Right lobe of liver (tissue), 6 donors: ENCODE data around the gene TOR3A. TPM values are rescaled to one million over a fixed set of nuclear protein-coding genes. Genes with fewer than 3 reads are reported as not detected.

Source experiments
- ATAC-seq, 4 donors: fragments of 200-7000 bp; cut with Tn5 transposase; one replicate each; pipeline ENCODE4 v1.9.1; 2020; ENCODE audit warnings: mild to moderate bottlenecking in 4 of 4, moderate library complexity in 4 of 4
- DNase-seq, 3 donors: peaks; one replicate each; pipeline ENCODE4 v3.0.0-alpha.2; 2020
- H3K27ac ChIP-seq, 3 donors: fragments of 200-600 bp; one replicate each; pipeline ENCODE4 v1.8.0; 2022
- H3K27me3 ChIP-seq, 2 donors: fragments of 200-600 bp; one replicate each; pipeline ENCODE4 v1.8.0; 2022
- H3K36me3 ChIP-seq, 4 donors: fragments of 200-600 bp; sonication (generic) in 1 of 4; one replicate each; pipeline versions ENCODE4 v1.5.1 to v1.8.0; 2017 to 2022; ENCODE audit warnings: control low read depth in 1 of 4
- H3K4me1 ChIP-seq, 4 donors: fragments of 200-600 bp; sonication (generic) in 1 of 4; one replicate each; pipeline versions ENCODE4 v1.5.1 to v1.8.0; 2017 to 2022; ENCODE audit warnings: control low read depth in 1 of 4
- H3K4me3 ChIP-seq, 3 donors: fragments of 200-600 bp; one replicate each; pipeline ENCODE4 v1.8.0; 2022
- H3K9me3 ChIP-seq, 4 donors: fragments of 200-600 bp; sonication (generic) in 1 of 4; one replicate each; pipeline versions ENCODE4 v1.5.1 to v1.8.0; 2017 to 2022; ENCODE audit warnings: control low read depth in 1 of 4
- CTCF ChIP-seq, 4 donors: fragments of 200-600 bp in 3 of 4; fragments of 450-650 bp in 1 of 4; IDR thresholded peaks; one replicate each; pipeline versions ENCODE4 v1.5.1 to v1.8.0; 2016 to 2022; ENCODE audit warnings: antibody characterized with exemption in 4 of 4, mild to moderate bottlenecking in 2 of 4
- POLR2A ChIP-seq: fragments of 450-650 bp; IDR thresholded peaks from one replicate; pipeline ENCODE4 v1.6.1; 2017; ENCODE audit warnings: antibody characterized with exemption, mild to moderate bottlenecking
- WGBS: methylation state at CpG from one replicate; pipeline ENCODE4 v1.1.6; 2018; ENCODE audit warnings: low coverage, low lambda C conversion rate; ENCODE audit not compliant: insufficient coverage; ENCODE audit errors: missing lambda C conversion rate; 5-methylcytosine and 5-hydroxymethylcytosine counted together
- intact Hi-C, 2 donors: fragments of 100-400 bp; cut with DNase I; formaldehyde crosslinking; loops; one replicate each; pipeline versions ENCODE4 v1.11.2 to v1.14.1; 2022
- total RNA-seq, 6 experiments: library from RNA; depleted of rRNA in 2 of 6; stranded (reverse); fragments of >200 nt in 2 of 6; fragmentation: NEBNext Ultra II Directional in 3 of 6; extraction: Animal tissue kit (Norgen Biotek cat#: 25700) in 3 of 6; gene quantifications; one replicate each; pipeline versions ENCODE4 v1.1.0 to v1.2.4, GENCODE V29; 2016 to 2023
- donor health status: DM: no; HTN: yes; CAD: no.
- donor health status: DM: no; HTN: no; CAD: no.
- donor health status: DM: no; HTN: no; CAD: no.
- donor health status: DM: no; HTN: yes; CAD: no.
- donor health status: DM: no; HTN: yes; CAD: no.

TOR3A gene
- total RNA-seq, 6 experiments from 2014 or later = 4.7 to 52.8 (median 13.1) TPM

DNA sequence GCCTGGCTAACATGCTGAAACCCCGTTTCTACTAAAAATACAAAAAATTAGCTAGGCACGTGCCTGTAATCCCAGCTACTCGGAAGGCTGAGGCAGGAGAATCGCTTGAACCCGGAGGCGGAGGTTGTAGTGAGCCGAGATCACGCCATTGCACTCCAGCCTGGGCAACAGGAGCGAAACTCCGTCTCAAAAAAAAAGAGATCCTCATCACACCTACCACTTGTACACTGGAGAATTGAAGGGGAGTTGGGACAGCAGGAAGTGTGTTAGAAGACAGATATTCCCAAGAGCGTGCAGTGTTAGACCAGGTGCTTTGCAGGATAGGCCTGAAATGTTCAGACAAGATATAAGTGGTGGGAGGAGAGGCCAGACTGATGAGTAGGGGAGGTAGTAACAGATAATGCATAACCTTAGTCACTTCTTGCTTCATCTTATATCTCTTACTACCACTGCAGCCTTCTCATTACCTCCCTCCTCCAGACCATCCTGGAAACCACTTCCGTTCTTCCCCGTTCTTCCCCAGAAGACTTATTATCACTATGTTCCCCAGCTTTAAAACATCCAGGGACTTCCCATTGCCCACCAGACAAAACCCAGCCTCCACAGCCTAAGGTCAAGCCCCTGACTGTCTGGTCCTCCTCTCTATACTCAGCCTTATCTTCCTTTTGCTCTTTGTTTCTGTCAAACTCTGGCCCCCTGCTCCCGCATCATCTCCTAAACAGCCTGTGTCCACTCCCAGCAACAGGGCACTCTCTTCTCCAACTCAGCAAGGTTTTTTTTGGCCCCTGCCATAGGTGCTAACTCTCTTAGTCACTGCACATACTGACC, 34.8 kb upstream of the TOR3A start:
- H3K27me3 ChIP-seq = no peaks in the 10 kb centered on the region
- intact Hi-C loops = no loop called here
- TF ChIP-seq CTCF (IDR thresholded peaks at IDR 0.05) (no peak), POLR2A (no peak)
- H3K27ac ChIP-seq = no peak overlapping the region
- WGBS = 78% methylated on average over 4 of the region's 14 CpGs
- no peaks in the 10 kb centered on the region for H3K9me3 ChIP-seq
- peaks cover 0 to 2% (median 0%) of the 10 kb centered on the region in 4 donors for H3K36me3 ChIP-seq
- no peak overlapping the region for H3K4me3 ChIP-seq
- H3K4me1 ChIP-seq = no peaks in the 10 kb centered on the region
- DNase-seq = no peak
- peak in 1 of 4 donors; percentile 28 for ATAC-seq

DNA sequence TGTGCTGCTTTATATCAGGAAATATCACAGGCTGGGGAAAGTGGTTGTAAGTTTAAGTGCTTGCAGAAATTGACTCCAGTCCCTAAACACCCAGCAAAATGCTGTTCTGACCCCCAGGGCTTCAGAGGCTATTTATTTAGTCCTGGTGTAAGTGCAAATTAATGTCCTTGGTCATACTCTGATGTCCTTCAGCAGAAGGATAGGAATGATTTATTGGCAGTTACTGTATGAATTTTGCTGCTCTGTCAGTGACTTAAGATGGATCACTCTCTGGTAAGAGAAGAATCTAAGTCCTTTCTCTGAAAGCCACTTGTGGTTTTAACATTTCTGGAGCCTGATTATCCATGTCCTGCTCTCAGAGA, 34.3 kb upstream of the TOR3A start:
- intact Hi-C loops = no loop called here
- no peaks in the 10 kb centered on the region for H3K4me1 ChIP-seq
- no peaks in the 10 kb centered on the region for H3K27me3 ChIP-seq
- H3K27ac ChIP-seq = no peak overlapping the region
- ATAC-seq (no peak), DNase-seq (no peak)
- TF ChIP-seq POLR2A = no peak
- no peak for TF ChIP-seq CTCF (IDR thresholded peaks at IDR 0.05)
- H3K4me3 ChIP-seq = no peak overlapping the region
- H3K9me3 ChIP-seq = no peaks in the 10 kb centered on the region
- peaks cover 0 to 2% (median 0%) of the 10 kb centered on the region in 4 donors for H3K36me3 ChIP-seq

GRCh38 chr1:179048339-179049124, 33.3 kb upstream of the TOR3A start:
- Histone ChIP-seq H3K4me1 (no peaks in the 10 kb centered on the region), H3K36me3 (peaks cover 0 to 2% (median 0%) of the 10 kb centered on the region in 4 donors), H3K27me3 (no peaks in the 10 kb centered on the region), H3K4me3 (no peak overlapping the region), H3K27ac (no peak overlapping the region), H3K9me3 (no peaks in the 10 kb centered on the region)
- TF ChIP-seq POLR2A (no peak), CTCF (IDR thresholded peaks at IDR 0.05) (no peak)
- intact Hi-C loops = no loop called here
- ATAC-seq (no peak), DNase-seq (no peak)
- WGBS = 86% methylated on average over 1 of the region's 1 CpG

DNA sequence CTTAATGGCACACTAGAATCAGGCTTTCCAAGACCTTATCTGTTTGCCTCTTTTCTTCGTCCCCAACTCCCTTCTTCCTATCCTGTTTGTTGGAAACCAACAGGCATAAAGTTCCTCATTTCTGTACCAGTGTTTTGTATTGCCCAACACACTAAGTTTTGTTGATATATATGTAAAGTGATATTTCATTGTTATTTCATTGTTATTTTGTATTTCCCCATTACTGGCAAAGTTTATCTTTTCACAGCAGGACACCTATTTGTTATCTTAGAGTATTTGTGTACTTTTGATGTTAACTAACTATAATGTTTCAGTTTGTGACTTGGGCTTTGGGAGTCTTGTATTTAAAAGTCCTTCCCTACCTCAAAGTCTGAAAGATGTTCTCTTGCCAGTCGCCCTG, 29.1 kb upstream of the TOR3A start:
- intact Hi-C loops = no loop called here
- Histone ChIP-seq H3K4me1 (no peaks in the 10 kb centered on the region), H3K27ac (no peak overlapping the region), H3K36me3 (no peaks in the 10 kb centered on the region), H3K27me3 (no peaks in the 10 kb centered on the region), H3K4me3 (no peak overlapping the region), H3K9me3 (no peaks in the 10 kb centered on the region)
- TF ChIP-seq CTCF (IDR thresholded peaks at IDR 0.05) (no peak), POLR2A (no peak)
- ATAC-seq (no peak), DNase-seq (no peak)
- 81% methylated on average over 2 of the region's 2 CpGs for WGBS
